ENCODE data around the gene NLN.

DNA sequence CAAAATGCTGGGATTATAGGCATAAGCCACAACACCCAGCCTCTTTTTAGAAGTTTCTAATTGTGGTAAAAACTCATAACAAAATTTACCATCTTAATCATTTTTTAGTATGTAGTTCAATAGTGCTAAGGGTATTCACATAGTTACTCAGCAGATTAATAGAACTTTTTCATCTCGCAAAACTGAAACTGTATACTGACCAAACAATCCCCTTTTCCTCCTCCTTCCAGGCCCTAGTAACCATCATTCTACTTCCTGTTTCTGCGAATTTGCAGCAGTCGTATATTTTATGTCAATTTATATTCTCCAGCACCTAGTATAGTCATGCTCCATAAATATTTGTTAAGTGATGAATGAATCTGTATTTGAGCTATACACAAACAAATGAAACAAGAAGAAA lies 118.1 kb downstream of the NLN start:
- TF ChIP-seq CTCF (IDR thresholded peaks at IDR 0.05 in 4 of 5, conservative IDR thresholded peaks at IDR 0.05 in 1 of 5), result no peak
- no peak for TF ChIP-seq POLR2A (IDR thresholded peaks at IDR 0.05)

Data from gastrocnemius medialis (tissue), 4 donors.